Fibroblast of pulmonary artery (primary cell): ENCODE results near the gene AKAP12.
"Not testable (repeated sequence)": the region's sequence is repeated elsewhere in the genome, so short reads cannot be mapped to it uniquely, and the experiment has no call there.

Source experiments
- DNase-seq: peaks from one replicate; pipeline ENCODE4 v3.0.0-alpha.2; 2010; ENCODE audit warnings: low read depth
- H3K4me3 ChIP-seq: replicated peaks from 2 replicates; pipeline ENCODE4 v1.5.1; 2011; ENCODE audit warnings: low read depth, mild to moderate bottlenecking, control low read depth, low read length, moderate library complexity
- TF ChIP-seq, protein P1 (sequence below): IDR thresholded peaks from 2 replicates; pipeline ENCODE4 v1.5.1; 2011; ENCODE audit warnings: mild to moderate bottlenecking, control low read depth, low read length, inconsistent platforms; ENCODE audit errors: missing control alignments

AKAP12 gene

GRCh38 chr6:151309619-151310018, 69.9 kb downstream of the AKAP12 start:
- H3K4me3 ChIP-seq, result no peak overlapping the region
- TF ChIP-seq, protein P1, sequence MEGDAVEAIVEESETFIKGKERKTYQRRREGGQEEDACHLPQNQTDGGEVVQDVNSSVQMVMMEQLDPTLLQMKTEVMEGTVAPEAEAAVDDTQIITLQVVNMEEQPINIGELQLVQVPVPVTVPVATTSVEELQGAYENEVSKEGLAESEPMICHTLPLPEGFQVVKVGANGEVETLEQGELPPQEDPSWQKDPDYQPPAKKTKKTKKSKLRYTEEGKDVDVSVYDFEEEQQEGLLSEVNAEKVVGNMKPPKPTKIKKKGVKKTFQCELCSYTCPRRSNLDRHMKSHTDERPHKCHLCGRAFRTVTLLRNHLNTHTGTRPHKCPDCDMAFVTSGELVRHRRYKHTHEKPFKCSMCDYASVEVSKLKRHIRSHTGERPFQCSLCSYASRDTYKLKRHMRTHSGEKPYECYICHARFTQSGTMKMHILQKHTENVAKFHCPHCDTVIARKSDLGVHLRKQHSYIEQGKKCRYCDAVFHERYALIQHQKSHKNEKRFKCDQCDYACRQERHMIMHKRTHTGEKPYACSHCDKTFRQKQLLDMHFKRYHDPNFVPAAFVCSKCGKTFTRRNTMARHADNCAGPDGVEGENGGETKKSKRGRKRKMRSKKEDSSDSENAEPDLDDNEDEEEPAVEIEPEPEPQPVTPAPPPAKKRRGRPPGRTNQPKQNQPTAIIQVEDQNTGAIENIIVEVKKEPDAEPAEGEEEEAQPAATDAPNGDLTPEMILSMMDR, result no peak
- no peak for DNase-seq

DNA sequence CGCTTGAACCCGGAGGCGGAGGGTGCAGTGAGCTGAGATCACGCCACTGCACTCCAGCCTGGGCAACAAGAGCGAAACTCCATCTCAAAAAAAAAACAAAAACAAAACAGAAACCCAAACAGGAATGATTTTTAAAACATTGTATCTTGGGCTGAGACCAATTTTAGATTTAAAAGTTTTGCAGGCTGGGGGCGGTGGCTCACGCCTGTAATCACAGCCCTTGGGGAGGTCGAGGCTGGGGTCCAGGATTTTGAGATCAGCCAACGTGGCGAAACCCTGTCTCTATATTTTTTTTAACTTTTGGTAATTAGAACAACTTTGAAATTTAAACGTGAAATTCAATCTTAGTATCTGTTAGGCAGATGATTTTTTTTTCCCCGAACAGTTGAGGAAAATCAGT, 70.5 kb downstream of the AKAP12 start:
- no peak overlapping the region for H3K4me3 ChIP-seq
- DNase-seq, result no peak
- TF ChIP-seq, protein P1, result no peak

GRCh38 chr6:151310852-151311767, 71.3 kb downstream of the AKAP12 start:
- TF ChIP-seq, protein P1, result no peak
- DNase-seq, result no peak
- no peak overlapping the region for H3K4me3 ChIP-seq

DNA sequence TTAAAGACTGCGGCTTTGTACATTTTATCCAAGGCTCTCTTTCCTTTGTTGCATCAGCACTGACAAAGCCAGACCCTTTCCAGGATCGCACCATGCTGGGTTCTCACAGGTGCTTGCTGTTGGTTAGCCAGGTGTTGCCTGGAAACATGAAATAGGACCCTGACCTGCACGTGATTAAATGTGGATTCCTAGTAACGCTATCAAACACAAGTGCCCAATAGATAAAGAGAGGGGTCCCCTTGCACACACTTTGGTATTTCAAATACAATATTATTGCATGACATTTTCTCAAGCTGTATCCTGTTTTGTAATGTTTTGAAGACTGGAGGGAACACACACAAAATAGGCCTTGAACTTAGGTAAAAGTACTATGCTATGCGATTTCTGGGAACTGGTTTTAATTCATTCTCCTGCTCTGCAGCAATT, 73.3 kb downstream of the AKAP12 start:
- TF ChIP-seq, protein P1, result no peak
- no peak overlapping the region for H3K4me3 ChIP-seq
- DNase-seq, result peak; percentile 71

- H3K4me3 ChIP-seq, DNase-seq: not testable (repeated sequence)
Observed at GRCh38 chr6:151315661-151316060, 75.9 kb downstream of the AKAP12 start.

GRCh38 chr6:151317103-151317994, 77.6 kb downstream of the AKAP12 start:
- DNase-seq, result peak; percentile 90
- no peak overlapping the region for H3K4me3 ChIP-seq
- TF ChIP-seq, protein P1, result no peak

- TF ChIP-seq, protein P1, result no peak
- no peak overlapping the region for H3K4me3 ChIP-seq
- no peak for DNase-seq
Observed at GRCh38 chr6:151317995-151318365, 78.2 kb downstream of the AKAP12 start.
